T-helper 2 cell treated with Interferon-gamma antibody and Interleukin-4, amounts not matched to agents 100 ng/mL and 5 ng/mL, for 36 hours (primary cell): Measurements from ENCODE around the gene CD6. TPM values are rescaled to one million over a fixed set of nuclear protein-coding genes. Genes with fewer than 3 reads are reported as not detected.
"Not testable (repeated sequence)": the region's sequence is repeated elsewhere in the genome, so short reads cannot be mapped to it uniquely, and the experiment has no call there.

Source experiments
- intact Hi-C: fragments of 100-400 bp; cut with micrococcal nuclease; formaldehyde crosslinking; loops from one replicate; pipeline ENCODE4 v1.15.1; 2023
- total RNA-seq: library from RNA; stranded (reverse); gene quantifications from 2 replicates; pipeline ENCODE4 v1.2.3, GENCODE V29; 2022

CD6 gene
- total RNA-seq, 1 donor from 2014 or later = 336 TPM

DNA sequence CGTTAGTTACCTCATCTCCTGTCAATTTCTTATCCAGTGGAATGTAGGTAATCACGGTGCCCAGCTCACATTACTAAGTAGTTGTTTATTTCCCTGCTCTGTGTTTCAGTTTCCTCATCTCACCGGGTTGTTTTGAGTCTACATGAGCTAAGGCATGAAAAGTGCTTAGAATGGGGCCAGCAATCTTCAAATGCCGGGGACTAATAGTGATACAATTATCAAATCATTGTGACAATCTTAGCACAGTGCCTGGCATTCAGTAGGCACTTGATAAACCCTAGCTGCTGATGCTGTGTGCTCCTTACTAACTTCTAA is 77.5 kb downstream of the CD6 start:
- intact Hi-C loops = no loop called here

DNA sequence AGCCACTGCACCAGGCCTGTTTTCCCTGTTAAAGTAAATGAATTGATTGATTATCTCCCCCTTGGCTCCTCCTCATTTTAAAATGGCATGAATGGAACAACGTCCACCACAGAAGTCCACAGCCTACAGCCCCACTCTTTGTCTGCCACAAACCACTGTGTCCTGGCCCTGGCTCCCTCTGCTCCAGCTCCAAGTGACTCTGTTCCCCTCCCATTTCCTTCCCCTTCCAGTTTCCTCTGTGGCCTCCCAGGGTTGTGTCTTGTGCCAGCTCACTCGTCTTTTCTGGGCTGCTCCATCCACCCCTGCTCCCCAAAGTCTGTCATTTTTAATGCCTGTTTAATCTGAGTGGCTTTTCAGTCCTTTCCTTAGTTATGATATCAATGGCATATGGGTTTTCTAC is 78.4 kb downstream of the CD6 start:
- intact Hi-C loops = no loop called here

DNA sequence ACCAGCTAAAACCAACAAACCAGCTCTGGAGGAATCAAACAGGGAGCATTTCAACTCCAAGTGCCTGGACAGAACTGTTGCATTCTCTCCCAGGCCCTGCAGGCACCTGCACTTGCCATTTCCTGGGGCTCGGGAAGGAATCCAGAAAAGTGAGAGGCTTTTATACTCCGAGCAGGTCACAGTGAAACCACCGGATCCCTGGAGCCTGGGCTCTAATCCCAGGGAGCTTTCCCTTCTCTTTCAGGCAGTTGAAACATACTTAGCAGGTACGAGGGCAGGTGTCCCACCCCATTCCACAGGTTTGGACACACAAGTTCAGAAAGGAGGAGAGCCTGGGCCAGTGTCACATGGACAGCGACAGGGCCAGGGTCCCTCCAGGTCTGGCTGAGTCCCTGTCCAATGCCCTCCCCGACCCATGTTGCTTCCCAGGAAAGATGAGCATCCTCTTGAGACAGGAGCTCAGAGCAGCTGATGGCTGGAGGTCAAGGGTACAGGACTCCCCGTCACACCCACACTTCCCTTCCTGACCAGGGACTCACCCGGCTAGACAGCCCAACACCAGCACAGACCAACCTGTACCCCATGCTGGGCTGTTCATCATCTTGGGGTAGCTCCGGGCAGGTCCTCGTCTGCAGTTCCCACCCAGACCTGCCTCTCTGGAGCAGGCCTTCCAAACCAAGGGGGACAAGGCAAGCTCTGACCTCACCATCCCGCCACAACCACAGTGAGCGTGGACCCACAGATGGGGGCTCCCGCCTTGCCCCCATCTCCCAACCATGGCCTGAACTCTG is 80.9 kb downstream of the CD6 start:
- intact Hi-C loops = no loop called here

DNA sequence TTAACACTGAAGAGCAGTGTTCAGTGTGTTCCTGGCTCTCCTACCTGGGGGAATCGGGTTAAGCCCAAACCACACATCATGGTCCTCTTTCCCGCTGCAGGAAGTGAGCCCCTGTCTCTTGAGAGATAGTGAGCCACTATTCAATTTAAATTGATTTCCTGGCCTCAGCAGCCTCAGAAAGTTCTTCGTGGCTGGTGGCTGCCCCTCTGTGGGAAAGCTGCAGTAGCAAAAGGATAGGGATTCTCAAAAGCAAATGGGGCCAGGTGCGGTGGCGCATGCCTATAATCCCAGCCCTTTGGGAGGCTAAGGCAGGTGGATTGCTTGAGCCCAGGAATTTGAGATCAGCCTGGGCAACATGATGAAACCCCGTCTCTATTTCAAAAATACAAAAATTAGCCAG is 81.7 kb downstream of the CD6 start:
- intact Hi-C loops = no loop called here

DNA sequence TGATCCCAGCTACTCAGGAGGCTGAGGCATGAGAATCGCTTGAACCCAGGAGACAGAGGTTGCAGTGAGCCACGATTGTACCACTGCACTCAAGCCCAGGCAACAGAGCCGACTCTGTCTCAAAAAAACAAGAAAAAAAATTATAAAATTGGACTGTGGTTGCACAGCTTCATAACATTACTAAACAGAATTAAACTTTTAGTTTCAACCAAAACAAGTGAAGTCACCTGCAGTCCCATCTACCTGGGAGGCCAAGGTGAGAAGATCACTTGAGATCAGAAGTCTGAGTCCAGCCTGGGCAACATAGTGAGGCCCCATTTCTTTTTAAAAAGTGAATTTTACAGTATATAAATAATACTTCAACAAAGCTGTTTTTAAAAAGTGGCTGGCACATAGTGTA is 83.0 kb downstream of the CD6 start:
- intact Hi-C loops = no loop called here

- intact Hi-C loops = no loop called here
Observed at GRCh38 chr11:61054927-61055562, 83.6 kb downstream of the CD6 start.

- intact Hi-C loops = no loop called here
Observed at GRCh38 chr11:61055776-61056175, 84.3 kb downstream of the CD6 start.

DNA sequence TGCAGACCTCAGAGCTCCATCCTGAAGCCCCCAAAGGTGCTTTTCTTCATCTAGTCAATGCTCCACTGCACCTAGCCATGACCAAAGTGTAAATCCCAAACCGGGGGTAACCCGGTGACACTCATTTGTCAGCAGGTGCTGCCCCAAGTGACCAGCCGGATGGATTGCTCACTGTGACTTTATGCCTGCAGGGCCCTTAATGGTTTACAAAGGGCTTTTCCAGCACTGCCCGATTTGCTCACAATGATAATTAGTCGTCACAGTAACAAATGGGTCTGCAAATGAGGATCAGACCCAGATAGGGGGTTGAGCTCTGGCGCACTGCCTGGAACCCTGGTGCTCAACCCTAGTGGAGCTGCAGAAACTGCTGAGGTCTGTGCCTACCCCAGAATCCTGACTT is 85.1 kb downstream of the CD6 start:
- intact Hi-C loops = no loop called here

DNA sequence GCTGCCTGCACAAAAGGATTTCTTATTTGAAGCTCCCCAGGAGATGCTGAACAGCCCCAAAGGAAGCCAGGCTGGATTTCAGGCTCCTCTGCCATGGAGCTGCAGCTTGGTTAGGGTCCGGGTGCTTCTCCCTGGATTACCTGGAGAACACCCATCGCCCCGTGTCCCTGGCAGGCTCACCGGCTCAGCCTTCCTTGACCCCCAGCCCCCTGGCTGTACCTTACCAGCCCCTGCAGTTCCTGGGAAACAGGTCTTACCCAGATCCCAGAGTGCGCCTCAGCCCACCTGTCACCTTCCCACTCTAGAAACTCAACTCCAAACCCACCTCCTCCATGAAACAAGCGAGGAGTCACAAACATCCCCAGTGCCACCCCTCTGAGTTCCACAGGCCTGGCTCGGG is 85.5 kb downstream of the CD6 start:
- intact Hi-C loops = no loop called here

- intact Hi-C loops = no loop called here
Observed at GRCh38 chr11:61057615-61058014, 86.1 kb downstream of the CD6 start.

- intact Hi-C loops = no loop called here
Observed at GRCh38 chr11:61058583-61059259, 87.2 kb downstream of the CD6 start.

DNA sequence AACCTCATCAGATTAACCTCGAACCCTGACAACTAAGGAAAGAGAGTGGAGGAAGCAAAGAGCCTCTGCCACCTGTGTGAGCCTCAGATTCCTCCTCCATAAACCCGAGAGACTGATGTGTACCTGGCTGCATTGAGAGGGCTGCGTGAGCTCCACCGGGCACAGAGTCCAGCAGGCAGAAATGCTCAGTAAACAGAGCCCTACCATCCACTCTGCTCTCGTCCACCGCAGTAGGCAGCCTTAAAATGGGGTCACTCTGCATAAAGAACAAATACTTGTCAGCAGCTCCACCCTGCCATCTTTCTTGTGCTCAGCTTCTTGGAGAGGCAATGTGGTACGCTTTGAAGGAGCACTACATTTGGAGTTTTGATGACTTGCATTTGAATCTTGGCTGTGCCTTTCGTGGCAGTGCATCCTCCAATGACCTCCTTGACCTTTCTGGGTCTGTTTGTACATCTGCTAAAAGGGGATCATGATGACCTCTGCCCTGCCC is 87.8 kb downstream of the CD6 start:
- intact Hi-C loops = no loop called here

DNA sequence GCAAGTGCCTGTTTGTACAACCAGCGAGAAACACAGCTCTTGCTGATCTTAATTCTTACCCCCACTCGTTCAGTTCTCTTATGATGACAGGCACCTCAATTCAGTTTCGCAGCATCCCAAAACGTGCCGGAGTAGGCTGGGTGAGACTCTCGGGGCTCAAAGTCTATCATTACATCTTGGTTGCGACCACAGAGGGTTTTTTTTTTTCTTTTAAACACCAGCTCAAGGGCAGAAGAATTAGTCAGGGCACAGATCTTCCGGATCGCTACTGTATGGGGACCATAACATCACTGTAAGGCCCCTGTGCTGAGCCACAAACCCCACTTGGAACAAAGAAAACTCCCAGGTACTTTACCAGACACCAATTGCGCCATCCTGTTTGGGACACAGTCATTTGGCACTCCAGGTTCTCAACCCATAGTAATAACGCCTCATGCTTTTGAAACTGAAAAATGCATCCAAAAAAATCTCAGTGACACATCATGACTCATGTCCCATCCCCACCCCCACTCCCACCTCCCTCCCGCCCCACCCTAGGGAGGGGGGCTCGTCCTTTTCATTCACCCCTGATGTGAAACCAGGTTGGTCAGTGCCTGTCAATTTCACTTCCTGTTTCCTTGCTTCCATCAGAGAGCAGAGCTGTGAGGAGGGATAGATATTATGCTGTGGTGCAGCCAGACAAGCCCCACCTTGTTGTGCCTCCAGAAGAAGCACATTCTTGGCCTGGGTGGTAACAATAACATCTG is 89.8 kb downstream of the CD6 start:
- intact Hi-C loops = loop anchor here (1.0 to 5.0 kb wide), 7 partner anchors 19 to 90 kb away; partner anchors contain the start of gene CD6

DNA sequence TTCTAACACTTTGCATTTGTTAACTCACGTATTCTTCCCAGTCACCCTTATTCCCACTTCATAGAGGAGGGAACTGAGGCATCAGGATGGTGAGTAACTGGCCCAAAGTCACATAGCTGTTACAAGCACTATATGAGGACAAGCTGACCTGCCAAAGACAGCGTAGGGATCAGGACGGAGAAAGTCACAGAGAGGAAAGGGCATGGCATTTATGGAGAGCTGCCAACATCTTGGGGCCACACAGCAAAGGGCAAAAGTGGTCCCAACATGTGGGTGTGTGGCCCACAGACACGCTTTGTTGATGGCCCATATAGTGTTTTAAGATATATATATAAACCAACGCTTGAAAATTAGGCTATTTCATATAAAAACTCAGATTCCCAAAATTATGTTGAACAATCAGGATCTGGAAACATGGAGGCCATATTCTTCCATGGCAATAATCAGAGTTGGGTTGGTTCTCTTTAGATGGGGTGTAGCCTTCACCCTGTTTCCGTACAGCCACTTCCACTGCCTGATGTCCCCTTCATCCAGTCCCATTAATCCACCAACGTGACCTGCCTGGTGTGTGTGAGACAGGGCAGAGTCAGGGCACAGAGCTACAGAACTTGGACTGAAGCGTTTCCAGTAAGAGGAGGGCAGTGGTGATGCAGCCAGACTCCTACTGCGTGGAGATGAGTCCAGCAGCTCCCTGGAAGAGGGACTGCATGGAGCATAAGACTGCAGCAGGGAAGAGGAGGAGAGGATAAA is 90.9 kb downstream of the CD6 start:
- intact Hi-C loops = loop anchor here (5.0 kb wide), 1 partner anchor 75 kb away; no protein-coding TSS in a partner anchor

DNA sequence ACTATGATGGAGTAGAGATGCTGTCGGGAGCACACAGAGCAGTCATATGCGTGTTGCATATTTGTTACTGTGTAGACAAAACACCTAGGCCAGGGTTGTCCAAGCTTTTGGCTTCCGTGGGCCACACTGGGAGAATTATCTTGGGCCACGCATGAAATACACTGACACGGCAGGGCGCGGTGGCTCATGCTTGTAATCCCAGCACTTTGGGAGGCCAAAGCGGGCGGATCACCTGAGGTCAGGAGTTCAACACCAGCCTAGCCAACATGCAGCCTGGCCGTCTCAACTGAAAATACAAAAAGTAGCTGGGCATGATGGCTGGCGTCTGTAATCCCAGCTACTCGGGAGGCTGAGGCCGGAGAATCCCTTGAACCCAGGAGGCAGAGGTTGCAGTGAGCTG is 93.8 kb downstream of the CD6 start:
- intact Hi-C loops = not testable (repeated sequence)

DNA sequence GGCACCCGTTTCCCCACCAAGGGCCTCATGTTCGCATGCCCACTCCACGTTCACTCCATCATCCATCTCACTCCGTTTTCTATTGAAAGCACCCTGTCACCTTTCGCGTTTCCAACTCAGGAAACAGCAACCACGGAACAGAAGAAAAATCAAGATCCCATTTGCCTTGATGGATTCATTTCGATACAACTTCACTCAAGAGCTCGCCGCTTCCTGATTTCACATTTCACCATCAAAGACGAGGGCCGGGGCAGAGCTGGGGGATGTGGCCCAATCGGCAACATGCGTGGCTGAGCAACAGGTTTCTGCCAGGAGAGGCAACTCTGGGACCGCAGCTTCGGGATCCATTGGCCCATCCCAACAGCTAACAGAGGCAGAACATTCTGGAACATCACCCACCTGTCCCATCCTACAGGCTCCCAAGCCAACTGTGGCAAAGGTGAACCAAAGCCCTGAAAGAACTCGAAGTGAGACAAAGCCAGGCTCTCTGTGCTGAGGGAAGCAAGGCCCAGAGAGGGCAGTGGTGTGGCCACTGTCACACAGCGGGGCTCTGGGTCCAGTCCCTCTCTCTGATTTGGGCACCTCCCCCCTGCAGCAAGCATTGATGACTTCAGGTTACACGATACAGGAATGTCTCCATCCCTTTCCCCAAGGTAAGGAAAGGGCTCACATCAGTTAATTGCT is 94.6 kb downstream of the CD6 start:
- intact Hi-C loops = no loop called here

DNA sequence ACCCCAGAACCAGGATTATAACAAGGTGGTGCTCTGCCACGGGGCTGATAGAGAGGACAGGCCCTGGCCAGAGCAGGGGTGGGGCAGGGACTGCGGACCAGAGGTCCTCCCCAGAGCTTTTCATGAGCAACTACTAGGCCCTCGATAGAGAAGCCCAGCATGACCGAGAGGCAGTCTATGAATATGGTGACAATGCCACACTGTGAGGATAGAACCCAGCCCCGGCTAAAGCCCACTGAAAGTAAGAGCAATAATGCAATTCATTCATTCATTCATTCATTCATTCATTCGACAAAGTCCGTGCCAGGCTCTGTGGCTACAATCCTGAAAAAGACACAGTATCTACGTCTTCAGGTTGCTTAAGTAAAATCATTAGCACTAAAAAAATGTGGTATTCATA is 95.2 kb downstream of the CD6 start:
- intact Hi-C loops = no loop called here

DNA sequence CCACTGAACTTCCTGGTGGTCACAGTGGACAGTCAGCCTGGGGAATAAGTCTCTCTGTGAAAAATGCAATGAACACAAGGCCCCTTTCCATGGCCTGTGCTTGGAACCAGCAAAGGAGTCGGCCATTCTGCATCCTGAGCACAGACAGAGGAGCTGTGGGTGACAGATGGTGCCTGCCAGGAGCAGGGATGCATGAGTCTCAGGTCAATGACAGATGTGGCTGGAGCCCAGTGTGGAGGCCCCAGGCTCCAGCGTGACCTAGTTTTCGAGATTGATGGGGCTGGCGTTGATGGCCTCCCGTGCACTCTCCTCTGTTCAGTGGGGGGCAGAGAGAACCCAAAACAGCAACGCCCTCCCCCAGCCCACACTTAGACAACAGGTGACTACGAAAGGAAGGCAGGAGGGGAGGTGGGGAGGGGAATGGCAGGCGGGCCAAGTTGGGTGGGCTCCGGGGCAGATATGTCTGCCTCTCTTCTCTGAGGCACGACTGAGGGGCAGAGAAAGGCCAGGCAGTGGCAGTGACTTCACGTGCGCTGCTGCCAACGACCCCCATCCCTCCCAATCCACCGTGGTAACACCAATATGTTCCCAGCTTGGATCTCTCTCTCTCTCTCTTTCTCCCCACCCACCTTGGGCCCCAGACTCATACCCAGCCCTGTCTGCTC is 96.4 kb downstream of the CD6 start:
- intact Hi-C loops = no loop called here

- intact Hi-C loops = no loop called here
Observed at GRCh38 chr11:61068581-61068980, 97.1 kb downstream of the CD6 start.

DNA sequence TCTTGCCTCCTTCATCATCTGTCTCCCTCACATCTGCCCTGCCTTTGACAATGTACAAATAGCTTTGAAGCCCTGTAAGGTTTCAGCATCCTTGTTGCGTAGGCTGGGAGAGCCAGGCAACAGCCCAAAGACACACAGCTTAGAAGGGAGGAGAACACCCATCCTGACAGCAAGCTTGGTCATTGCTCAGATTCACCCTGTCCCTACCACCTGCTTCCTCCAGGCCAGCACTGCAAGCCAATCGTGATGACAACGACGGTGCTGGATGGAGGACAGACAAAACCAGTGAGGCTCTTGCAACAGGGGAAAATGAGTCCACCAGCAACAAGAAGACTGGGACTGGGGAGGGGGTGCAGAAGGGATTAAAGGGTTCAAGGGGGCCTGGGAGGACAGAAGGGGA is 97.9 kb downstream of the CD6 start:
- intact Hi-C loops = no loop called here
